Measurements from ENCODE around the gene KBTBD12.

DNA sequence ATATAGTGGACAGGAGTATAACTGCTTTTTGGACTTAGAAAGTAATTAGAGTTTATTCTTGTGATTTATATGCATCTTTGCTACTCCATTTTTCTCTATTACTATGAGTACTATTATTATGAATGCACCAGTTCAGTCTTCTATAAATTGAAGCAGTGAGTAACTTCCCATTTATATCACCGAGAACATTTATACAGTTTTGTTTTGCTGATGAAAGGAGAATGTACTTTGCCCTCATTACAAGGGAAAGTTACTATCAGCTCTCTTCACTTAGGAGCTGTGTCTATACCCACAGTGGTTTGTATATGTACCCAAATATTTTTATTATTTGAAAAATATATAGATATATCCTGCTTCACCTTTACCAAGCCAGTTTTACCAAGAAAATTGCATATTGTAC, 5.7 kb downstream of the KBTBD12 start:
- no peak for TF ChIP-seq CTCF (IDR thresholded peaks at IDR 0.05)
- TF ChIP-seq POLR2A (IDR thresholded peaks at IDR 0.05): no peak
- TF ChIP-seq POLR2AphosphoS5 (IDR thresholded peaks at IDR 0.05): no peak
- no peak for TF ChIP-seq EP300 (IDR thresholded peaks at IDR 0.05; ENCODE audit: low read depth)

All from transverse colon (tissue), 4 donors.